GM12878 (cell line): ENCODE results near the gene LIX1L. TPM values are rescaled to one million over a fixed set of nuclear protein-coding genes. Genes with fewer than 3 reads are reported as not detected.
A peak's percentile ranks its signal among the peaks of the same experiment; 100 is the strongest.

ENCODE experiments used
- ATF7 ChIP-seq: fragments of 450-650 bp; IDR thresholded peaks from 2 replicates; pipeline ENCODE4 v1.6.1; 2016; ENCODE audit warnings: low read depth, mild to moderate bottlenecking
- E4F1 ChIP-seq: fragments of 450-650 bp; IDR thresholded peaks from 2 replicates; pipeline ENCODE4 v1.6.1; 2018; ENCODE audit warnings: borderline replicate concordance, mild to moderate bottlenecking; ENCODE audit not compliant: partially characterized antibody
- EED ChIP-seq: sonication (generic); IDR thresholded peaks from 2 replicates; pipeline ENCODE4 v1.6.1; 2016; ENCODE audit warnings: antibody characterized with exemption, low read depth
- ELK1 ChIP-seq: IDR thresholded peaks from 2 replicates; pipeline ENCODE4 v1.6.1; 2012; ENCODE audit warnings: low read depth, low read length, improper control_type of control experiment
- HCFC1 ChIP-seq: fragments of 150-350 bp; IDR thresholded peaks from 2 replicates; pipeline ENCODE4 v1.6.1; 2014; ENCODE audit warnings: low read length
- KLF5 ChIP-seq: fragments of 450-650 bp; IDR thresholded peaks from 2 replicates; pipeline ENCODE4 v1.6.1; 2014; ENCODE audit warnings: mild to moderate bottlenecking; ENCODE audit not compliant: partially characterized antibody
- MEF2B ChIP-seq: fragments of 450-650 bp; IDR thresholded peaks from 2 replicates; pipeline ENCODE4 v1.6.1; 2018; ENCODE audit warnings: mild to moderate bottlenecking, moderate library complexity; ENCODE audit not compliant: partially characterized antibody, poor library complexity, severe bottlenecking
- NBN ChIP-seq: fragments of 450-650 bp; IDR thresholded peaks from 2 replicates; pipeline ENCODE4 v1.6.1; 2016
- NFYA ChIP-seq: IDR thresholded peaks from 2 replicates; pipeline ENCODE4 v1.6.1; 2011; ENCODE audit warnings: low read depth, mild to moderate bottlenecking, low read length, improper control_type of control experiment, borderline replicate concordance
- NFYB ChIP-seq: IDR thresholded peaks from 2 replicates; pipeline ENCODE4 v1.6.1; 2011; ENCODE audit warnings: low read depth, mild to moderate bottlenecking, low read length, improper control_type of control experiment, moderate library complexity; ENCODE audit not compliant: insufficient read depth
- NR2F1 ChIP-seq: fragments of 450-650 bp; conservative IDR thresholded peaks from 2 replicates; pipeline ENCODE4 v1.6.1; 2017; ENCODE audit warnings: mild to moderate bottlenecking
- NRF1 ChIP-seq: conservative IDR thresholded peaks from 2 replicates; pipeline ENCODE4 v1.6.1; 2011; ENCODE audit warnings: mild to moderate bottlenecking, low read depth, low read length, improper control_type of control experiment
- PKNOX1 ChIP-seq: fragments of 450-650 bp; IDR thresholded peaks from 2 replicates; pipeline ENCODE4 v1.6.1; 2016; ENCODE audit warnings: mild to moderate bottlenecking
- RB1 ChIP-seq: fragments of 450-650 bp; formaldehyde crosslinking; IDR thresholded peaks from 2 replicates; pipeline ENCODE4 v1.6.1; 2017; ENCODE audit warnings: mild to moderate bottlenecking, borderline replicate concordance
- RCOR1 ChIP-seq: conservative IDR thresholded peaks from 2 replicates; pipeline ENCODE4 v1.6.1; 2012; ENCODE audit warnings: low read depth, low read length, improper control_type of control experiment
- RFX5 ChIP-seq: IDR thresholded peaks from 2 replicates; pipeline ENCODE4 v1.6.1; 2011; ENCODE audit warnings: low read depth, low read length, improper control_type of control experiment
- SREBF2 ChIP-seq: IDR thresholded peaks from 2 replicates; pipeline ENCODE4 v1.6.1; 2012; ENCODE audit warnings: mild to moderate bottlenecking, low read length
- SRF ChIP-seq, 2 experiments: IDR thresholded peaks; 2 replicates each; pipeline ENCODE4 v1.6.1; 2011; ENCODE audit warnings: low read depth in 2 of 2, low read length in 2 of 2, mild to moderate bottlenecking in 1 of 2, moderate library complexity in 1 of 2
- STAT3 ChIP-seq: IDR thresholded peaks from 2 replicates; pipeline ENCODE4 v1.6.1; 2011; ENCODE audit warnings: low read depth, low read length, improper control_type of control experiment
- YY1 ChIP-seq: IDR thresholded peaks from 2 replicates; pipeline ENCODE4 v1.6.1; 2011; ENCODE audit warnings: low read depth, mild to moderate bottlenecking, low read length
- ZNF592 ChIP-seq: fragments of 450-650 bp; IDR thresholded peaks from 2 replicates; pipeline ENCODE4 v1.6.1; 2017; ENCODE audit warnings: mild to moderate bottlenecking, moderate library complexity
- polyA plus RNA-seq, 11 experiments: library from polyadenylated mRNA; depleted of rRNA in 4 of 11; unstranded in 6 of 11; stranded (reverse) in 5 of 11; fragments of >200 nt; fragmentation: Nextera tagmentation in 4 of 11; fragmentation: Illumina TruSeq in 1 of 11; extraction: Ambion mirVana in 4 of 11; extraction: Trizol in 1 of 11; gene quantifications; 1 replicate in 1 of 11; 2 replicates in 10 of 11; pipeline versions ENCODE4 v1.2.1 to v1.2.3, GENCODE V29; 2011 to 2016; ENCODE audit warnings: inconsistent platforms in 2 of 11, missing spikeins in 2 of 11, low read depth in 1 of 11
- total RNA-seq, 4 experiments: library from RNA; depleted of rRNA in 3 of 4; stranded (reverse); fragments of >200 nt in 3 of 4; fragmentation: Illumina TruSeq in 1 of 4; extraction: Trizol in 1 of 4; gene quantifications; 2 replicates each; pipeline versions ENCODE4 v1.2.1 to v1.2.3, GENCODE V29; 2013 to 2021

Gene LIX1L
- total and polyA plus RNA-seq, 10 of the 15 experiments (the other 5 are each of a cell fraction or from before 2014, with no cell fraction given) = 5.5 to 48.2 (median 15.3) TPM

GRCh38 chr1:145978854-145979745 lies 21.3 kb upstream of the LIX1L start (continued):
- TF ChIP-seq ELK1 (no peak), KLF5 (no peak), RB1 (no peak), ATF7 (peak; percentile 99), SREBF2 (no peak), HCFC1 (no peak), YY1 (no peak), NFYA (no peak), NBN (peak; percentile 85), ZNF592 (peak; percentile 98), SRF (IDR thresholded peaks at IDR 0.05; ENCODE audit: low read depth in 2 of 2, low read length in 2 of 2) (no peak), NRF1 (no peak), STAT3 (no peak), MEF2B (peak; percentile 64), EED (peak; percentile 93), NFYB (peak; percentile 81; the same call in 1 of the 2 replicates), E4F1 (peak; percentile 63), NR2F1 (no peak), RCOR1 (no peak; the same call in 1 of the 2 replicates), PKNOX1 (peak; percentile 82; the same call in 1 of the 2 replicates), RFX5 (peak; percentile 84)
